Fibroblast of the conjunctiva (primary cell): ENCODE results near the gene ZMAT5.

Experiments used
- DNase-seq: peaks from one replicate; pipeline ENCODE4 v3.0.0-alpha.2; 2010; ENCODE audit warnings: low read depth

Gene ZMAT5

DNA sequence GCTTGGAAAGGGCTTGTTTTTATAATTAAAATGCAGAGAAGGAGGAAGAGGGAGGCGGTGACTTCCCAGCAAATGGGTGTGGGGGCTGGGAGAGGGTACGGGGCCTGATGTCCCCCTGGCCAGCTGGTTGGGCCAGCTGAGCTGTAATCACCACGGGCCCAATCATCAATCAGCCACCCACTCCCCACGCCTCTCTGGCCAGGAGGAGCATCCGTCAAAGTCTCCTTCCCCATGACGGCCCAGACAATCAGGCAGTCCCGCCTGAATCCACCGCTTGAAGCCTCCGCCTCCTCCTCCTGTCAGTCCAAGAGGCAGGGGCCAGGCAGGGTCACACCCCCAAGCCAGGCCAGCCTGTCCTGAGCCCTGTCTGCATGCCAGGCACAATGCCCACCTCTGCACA lies 60.3 kb downstream of the ZMAT5 start:
- DNase-seq, result no peak

DNA sequence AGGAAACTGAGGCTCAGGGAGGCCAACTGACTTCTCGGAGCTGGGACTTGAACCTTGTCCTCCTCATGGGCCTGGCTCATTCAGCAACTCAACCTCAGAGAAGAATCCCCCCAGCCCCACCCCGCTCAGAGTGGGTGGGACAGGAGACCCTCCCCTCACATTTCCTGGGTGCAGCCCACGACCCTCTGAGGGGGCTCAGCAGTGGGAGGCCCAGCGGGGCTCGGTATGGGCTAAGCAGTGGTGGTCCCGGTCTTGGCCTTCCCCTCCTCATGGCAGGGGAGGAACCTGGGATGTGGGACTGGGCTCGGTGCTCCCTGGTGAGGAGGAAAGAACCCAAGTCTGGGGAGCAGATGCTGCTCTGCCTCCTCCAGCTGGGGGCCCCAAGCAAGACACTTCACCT lies 61.2 kb downstream of the ZMAT5 start:
- DNase-seq, result no peak

DNA sequence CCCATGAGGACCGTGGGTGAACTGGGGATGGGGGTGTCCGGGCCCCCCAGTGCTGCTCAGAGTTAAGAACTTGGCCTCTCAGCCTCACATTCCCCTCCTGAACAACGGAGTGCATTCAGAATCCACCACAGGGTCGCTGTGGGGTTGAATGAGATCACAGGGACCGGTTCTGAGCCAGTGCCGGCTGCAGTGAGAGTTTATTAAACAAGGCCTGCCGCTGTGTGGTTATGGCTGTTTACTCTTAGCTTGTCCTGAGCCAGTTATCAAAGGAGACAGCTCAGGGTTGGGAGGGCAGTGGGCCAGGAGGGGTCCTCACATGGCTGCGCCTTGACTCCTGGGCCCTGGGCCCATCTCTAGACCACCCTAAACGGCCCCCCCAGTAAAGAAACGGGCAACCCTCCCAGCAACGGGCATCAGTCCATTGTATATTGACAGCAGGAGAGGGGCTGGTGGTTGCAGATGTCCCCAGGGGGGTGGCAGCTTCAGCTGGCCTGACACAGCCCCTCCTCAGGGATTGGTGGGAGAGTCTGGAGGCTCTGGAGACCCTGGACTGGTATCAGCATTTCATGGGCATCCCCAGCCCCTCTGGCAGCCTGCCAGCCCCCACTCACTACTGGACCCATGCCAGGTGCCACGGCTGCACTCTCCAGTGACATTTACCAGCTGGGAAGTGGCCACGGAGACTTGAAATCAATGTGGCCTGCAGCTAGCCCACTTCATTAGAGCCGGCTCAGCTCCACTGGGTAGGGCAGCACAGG lies 62.1 kb downstream of the ZMAT5 start:
- DNase-seq, result no peak

DNA sequence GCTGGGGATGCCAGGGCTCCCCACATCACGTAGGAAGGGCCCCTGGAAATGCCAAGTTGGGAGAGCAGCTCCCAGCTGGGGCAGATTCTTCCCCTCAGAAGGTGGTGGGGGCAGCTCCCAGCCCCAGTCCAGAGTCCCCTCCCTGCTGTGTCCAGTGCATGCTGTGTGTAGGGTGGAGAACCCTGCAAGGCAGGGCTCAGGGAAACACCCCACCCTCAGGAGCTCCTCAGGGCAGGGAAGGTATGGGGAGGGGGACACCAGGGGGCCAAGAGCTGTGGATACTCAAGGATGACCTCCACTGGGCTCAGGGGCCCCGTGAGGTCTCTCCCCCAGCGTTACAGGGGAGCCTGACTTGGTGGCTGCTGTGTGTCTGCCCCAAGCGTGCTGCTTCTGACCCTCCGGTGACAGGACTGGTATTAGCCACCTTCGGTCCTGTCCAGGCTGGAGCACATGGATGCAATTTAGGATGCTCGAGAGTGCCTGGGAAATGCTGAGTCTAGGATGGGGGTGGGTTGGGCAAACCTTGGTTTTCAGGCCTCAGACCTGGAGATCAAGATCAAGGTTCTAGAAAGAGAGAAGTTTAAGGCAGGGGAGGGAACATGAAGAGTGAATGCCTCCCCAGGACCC lies 63.1 kb downstream of the ZMAT5 start:
- no peak for DNase-seq

DNA sequence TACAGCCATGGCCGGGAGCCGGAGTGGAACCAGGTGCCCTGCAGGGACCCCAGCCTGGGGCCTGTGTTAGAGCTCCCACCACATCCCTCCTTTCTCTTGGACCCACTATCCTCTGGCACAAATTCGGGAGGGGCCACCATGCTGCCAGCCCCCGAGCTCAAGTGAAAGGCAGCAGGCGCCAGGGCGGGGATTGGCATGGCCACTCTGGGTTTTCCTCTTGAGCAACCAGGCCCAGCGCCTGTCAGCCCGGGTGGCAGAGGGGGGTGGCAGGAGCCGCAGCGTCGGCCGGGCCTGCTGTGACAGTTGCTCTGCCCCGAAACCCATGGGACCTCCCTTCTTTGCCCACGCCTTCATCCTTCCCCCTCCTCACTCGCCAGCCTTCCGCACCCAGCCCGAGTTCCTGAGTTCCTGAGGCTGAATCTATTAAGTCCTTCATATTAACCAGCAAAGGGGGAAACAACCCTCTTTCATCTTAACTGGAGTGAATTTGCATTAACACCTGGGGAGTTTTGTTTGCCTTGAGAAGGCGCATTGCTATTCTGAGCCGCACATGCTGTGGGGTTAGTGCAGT lies 63.8 kb downstream of the ZMAT5 start:
- no peak for DNase-seq

DNA sequence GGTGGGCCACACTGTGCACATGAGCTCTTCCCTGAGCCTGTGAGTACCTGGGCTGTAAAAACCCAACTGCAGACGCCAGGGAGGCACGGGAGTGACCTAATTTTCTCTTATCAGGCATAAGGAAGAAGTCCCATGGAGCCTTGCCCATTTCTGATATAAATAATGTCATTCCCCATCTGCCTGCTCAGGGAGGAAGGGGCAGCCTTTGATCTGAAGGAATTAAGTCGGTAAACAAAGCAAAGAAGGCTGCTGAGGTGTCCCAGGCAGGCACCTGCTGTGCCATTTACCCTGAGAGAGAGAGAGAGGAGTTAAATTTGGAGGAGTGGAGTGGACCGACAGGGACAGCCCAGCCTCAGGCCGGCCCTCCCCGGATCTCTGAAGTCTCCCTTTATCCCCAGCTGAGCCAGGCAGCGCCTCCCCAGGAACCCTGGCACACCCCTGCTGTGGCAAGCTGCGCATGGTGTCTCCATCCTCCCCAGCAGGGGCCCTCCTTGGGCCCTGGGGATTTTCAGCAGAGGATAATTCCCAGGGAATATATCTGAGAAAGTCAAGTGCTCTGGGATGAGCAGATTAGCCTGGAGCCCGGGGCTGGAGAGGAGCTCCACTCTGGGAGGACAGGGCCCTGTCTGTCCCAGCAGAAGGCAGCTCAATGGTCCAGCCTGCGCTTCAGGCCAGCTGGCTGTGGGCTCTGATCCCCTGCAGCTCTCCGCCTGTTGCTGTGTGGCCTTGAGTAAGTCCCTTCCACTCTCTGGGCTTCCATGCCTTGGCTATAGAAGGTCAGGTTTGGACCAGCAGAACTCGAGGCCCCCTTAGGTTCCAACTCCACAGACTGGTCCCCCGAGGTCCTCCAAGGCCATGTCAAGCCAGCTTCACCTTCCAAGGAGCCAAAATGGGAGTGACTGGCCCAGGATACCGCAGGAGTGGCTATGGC lies 64.5 kb downstream of the ZMAT5 start:
- DNase-seq, result no peak

DNA sequence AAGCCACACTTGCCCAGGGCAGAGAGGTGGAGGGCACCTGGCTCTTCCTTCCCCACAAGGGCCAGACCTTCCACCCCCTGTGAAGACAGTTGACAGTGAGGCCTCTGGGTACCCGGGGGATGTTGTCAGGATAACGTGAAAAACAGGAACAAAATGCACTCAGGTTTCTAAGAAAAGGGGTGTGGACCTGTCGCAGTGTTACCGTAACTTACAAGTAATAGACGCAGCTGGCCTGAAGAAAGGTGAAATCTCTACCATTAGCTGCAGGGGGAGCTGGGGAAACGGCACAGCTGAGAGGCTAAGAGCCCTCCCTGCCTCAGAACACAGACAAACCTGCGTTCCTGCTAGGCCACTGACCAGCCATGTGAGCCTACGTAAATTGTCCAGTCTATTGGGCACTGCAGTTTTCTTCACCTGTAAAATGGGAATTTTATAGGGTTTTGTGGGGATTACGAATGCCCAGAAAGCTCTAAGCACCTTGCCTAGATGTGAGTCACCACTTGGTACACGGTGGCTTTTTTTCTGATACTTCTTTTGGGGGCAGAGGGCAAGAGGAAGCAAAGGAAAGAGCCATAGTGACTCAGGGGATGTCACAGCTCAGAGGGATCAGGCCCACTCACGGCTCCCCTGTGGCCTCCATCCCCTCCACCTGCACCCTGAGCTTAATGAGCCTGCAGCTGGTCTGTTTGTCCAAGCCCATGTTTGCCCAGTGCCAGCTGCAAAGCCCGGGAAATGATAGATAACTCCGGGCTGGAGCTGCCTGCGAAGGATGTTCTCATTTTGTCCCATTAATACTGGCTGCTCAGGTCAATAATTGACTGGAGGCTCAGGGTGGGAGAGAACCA lies 65.4 kb downstream of the ZMAT5 start:
- no peak for DNase-seq

DNA sequence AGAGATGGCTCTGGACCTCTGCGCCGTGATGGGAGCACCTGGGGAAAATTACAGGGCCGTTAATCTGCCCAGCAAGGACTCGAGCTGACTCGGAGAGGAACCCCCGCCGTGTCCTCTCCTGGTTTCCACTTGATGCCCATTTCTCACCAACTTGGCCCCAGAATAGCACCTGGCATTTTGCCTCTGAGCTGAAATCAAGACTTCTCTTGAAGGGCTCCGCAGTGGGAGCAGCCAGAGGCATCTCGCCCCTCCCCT lies 66.0 kb downstream of the ZMAT5 start:
- no peak for DNase-seq

DNA sequence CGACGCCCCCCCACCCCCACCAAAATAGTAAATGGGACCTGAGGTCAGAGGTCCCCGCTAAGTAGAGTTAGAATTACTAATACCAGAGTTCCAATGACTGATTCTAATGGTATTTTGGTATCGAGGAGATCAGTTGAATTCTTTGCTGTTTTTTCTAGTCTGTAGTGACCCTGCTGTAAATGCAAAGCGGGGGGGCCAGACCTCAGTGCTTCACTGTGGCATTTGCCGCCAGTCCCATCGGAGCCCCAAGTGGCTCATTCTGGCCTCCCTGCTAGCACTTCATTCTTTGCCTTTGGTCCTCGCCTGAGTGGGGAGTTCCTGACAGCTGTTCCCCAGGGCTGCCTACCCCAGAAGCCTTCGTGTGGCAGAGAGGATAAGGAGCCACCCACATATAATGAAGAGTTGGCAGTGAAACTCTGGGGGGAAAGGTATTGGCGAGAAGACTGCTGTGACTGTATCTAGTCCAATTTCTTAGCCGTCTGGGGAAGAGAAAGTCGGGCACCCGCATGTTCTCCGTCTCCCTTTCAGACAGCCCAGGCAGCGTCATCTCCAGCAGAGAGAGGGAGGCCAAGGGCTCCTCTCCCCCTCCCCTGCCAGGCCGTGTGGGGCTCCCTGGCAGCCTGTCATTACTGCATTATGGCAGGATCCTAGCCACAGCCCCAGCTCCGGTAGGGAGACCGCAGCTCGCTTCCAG lies 66.5 kb downstream of the ZMAT5 start:
- DNase-seq, result no peak

DNA sequence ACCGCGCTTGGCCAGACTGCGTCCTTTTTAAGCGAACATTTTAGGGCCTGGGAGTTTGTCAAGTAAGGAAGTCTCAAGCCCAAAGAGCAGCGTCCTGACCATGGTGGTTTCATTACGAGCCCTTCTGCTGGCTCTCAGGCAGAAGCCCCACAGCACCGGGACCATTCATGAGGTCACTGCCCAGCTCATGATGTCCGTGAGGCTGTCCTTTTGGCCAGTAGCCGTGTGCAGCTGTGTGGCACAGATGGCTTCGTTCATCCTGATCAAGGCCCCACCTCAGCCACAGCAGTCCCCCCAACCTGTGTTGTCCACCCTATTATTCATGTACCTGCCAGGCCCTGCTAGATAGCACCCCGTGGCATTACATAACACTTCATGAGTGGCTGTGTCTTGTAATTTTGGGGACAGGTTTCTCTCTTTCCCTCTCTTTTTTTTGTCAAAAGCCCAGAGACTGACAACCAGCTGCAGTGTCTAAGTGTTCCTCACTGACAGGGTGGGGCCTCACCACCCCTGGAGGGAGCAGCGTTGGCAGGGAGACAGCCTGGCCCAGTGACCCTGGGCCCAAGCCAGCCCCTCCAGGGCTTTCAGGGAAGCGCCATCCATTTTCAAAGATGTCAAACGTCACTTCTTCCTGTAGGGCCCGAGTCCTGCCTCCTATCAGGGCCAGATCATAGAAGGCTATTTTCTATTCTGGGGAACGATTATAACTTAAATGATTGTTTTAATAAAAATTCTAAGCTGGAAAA lies 68.8 kb downstream of the ZMAT5 start:
- DNase-seq, result no peak

DNA sequence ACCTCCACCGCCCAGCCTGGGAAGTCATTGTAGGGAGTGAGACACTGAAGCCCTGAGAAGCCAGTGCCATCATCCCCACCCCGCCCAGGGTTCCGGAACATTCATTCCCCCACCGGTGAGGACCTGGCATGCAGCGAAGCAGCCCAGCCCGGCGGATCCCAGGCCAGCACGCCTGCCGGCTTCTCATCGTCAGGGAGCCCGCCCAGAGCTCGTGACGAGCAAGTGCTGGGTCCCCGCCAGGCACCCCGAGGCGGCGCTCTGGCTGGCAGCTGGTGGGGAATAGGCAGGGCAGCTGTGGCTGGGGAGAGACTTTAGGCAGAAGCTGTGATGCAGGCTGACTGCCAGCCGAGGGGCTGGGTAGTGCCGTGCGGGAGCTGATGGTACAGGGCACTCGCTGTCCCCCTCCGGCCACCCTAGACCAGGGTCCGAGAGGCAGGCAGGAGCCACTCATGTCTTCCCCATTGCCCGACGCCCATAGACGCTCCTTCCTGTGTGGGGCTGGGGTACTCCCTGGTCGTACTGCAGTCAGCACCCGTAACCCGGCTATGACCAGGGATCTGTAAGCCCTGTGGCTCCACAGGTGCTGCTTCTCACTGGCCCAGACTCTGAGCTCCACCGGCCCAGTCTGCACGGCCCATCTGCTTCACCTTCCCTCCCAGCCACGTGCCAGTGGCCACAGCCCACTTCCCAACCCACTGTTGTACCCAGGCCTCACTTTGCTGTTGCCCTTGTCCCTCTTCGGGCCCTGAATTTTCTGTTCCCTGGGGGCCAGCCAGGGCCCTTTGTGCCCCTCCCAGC lies 71.5 kb downstream of the ZMAT5 start:
- no peak for DNase-seq

DNA sequence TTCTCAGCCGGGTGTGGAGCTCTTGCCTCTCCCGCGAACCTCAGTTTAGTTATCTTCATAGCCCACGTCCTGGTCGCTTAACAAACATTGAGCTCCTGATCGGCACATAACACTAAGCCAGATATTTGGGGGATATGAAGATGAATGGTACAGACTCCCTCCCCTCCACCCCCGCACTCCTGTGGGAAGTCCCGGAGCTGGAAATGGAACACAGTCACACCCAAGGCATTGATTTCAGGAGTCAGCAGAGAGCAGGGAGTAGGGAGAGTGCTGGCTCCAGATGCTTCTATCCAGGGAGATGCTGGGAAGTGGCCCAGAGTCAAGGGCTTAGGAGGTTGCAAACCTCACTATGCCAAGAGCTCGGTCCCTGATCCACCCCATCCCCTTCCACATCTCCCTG lies 73.1 kb downstream of the ZMAT5 start:
- DNase-seq, result no peak

DNA sequence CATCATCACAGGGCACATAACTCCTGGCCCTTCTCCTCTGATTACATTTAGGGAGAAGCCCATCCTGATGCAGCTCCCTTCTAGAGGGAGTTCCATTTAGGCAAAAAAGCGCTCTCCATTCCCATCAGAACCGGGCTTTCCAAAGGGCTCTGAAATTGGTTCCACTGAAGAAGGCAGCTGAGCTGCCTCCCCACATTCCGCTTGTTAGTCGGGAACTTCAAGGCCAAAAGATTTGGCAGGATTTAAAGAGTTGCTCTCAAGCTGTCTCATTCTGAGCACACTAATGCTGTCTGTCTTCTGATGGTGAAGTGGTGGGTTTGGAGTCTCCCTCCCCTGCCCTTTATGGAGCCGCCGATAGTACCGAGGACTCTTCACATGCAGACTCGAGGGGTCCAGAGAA lies 73.6 kb downstream of the ZMAT5 start:
- DNase-seq, result no peak

DNA sequence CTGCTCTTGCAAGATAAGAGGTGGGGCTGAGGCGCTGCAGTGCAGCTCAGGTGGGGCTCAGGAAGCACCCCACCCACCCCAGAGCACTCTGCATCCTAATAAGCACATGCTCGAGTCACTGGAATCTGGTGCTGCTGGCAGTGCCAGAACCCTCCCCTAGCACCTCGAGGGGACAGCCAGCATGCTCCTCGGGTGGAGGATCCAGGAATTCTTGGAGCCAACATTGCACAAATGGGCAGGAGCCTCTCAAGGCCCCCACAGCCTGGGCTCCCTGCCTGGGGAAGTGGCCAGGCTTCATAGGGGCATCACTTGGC lies 74.5 kb downstream of the ZMAT5 start:
- no peak for DNase-seq

DNA sequence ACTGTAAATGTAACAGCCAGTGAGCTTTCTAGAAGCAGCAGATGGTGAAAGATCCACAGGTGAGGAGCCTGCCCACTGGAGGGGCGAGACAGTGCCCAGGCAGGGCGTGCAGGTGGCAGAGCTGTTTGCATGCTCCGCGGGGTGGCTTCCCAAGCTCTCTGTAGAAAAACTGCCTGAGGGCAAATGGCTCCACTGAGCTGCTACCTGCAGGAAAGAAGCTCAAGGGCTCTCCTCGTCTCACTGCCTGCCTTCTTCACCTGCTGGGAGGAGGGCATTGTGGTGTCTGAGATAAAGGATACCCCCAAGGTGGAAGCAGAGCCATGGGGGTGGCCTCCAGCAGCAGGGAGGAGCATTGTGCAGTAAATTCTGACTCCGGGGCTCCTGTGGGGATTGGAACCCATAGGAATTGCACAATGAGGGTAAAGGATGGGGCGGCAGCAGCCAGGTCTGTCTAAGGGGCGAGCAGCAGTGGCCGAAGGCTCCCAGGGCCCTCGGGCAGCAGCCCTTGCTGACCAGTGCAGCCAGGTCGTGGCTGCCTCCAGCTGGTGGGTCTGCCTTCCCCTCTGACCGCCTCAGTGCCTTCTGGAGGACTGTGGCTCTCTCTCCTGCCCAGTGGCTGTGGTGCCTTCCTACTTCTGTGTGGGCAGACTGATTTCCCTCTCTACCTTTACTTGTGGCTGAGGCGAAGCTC lies 75.0 kb downstream of the ZMAT5 start:
- no peak for DNase-seq

DNA sequence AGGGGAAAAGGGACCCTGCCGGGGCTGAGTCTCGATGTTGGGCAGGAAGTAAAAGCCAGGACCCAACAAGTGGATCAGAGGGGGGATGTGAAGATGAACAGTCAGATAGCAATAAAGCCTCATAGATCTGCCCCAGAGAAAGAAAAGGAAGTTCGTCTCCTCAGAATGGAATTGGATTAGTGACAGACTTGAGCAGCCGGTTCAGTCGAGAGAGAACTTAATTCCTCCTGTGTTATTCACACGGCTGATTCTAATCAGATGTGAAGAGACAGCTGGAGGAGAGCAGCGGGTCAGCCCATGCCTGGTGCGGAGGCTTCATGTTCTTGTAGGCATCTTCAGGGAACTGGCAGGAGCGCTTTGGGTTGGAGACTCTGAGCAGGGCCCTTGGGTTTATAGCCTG lies 76.3 kb downstream of the ZMAT5 start:
- DNase-seq, result no peak

DNA sequence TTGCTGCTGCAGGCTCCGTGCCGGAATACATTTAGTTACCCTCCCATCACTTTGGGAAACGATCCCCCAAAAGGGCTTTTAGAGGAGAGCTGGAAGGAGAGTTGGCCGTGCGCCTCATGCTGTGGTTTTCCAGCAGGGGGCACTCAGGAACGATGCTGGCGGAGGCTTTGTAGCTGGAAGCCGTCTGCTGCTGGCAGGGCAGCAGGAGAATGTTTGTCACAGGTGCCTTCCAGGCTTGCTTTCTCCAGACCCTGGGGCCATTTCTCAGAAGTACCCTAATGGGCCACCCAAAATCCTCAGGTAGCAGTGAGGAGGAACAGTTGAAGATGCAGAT lies 77.0 kb downstream of the ZMAT5 start:
- peak; percentile 40 for DNase-seq

DNA sequence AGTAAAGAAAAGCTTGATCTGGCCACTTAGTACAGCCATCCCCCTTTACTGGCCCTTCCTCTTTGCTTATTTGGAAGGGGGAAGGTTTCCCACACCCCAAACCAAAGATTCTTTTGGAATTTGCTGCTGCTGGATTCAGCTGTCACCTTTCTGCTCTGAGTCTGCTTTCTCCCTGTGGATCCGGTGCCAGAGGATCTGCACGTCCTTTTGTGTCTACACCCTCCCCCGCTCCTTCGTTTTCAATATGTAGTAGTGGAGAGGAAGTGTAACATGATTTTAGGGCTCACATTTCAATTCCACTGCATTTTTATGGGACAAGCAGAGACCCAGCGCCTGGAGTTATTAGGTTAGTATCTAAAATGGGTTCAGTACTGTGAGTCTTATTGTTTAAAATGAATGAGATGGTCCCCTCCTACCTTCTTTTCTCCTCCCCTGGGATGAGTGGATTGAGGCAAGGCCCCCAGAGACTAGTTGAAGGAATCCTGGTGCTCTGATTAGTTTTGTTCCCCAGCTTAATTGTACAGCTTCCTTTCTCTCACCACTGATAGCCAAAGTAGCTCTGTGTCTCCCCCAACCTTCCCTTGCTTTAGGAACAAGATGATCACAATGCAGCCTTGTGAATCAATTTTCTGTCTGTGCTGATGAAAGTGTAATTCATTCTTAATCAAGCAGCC lies 77.5 kb downstream of the ZMAT5 start:
- no peak for DNase-seq

DNA sequence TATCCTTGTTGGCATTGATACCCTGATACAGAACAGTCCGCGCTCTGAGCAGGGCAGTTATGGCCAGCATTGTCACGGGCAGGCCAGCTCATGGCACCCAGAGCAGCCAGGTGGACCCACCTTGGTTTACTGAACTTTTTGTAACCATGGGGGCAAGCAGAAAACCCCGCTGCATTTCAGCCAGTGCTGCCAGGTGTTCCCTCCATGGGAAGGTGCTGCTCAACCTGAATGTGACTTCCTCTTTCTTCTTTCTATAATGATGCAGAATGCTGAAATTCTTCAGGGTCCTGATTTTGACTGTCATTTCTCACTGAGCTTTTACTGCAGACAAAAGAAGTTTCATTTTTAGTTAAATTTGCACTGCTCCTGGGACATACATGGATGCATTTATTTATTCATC lies 82.6 kb downstream of the ZMAT5 start:
- DNase-seq, result no peak
